ENCODE data around the gene BTAF1. TPM values are rescaled to one million over a fixed set of nuclear protein-coding genes. Genes with fewer than 3 reads are reported as not detected.

The BTAF1 gene
- total RNA-seq, 1 donor = 47.4 TPM

- Histone ChIP-seq H3K4me2 (ENCODE audit: insufficient read depth, low read length) (no peak overlapping the region), H2AFZ (ENCODE audit: low read length) (no peak overlapping the region), H3K4me1 (ENCODE audit: insufficient read depth, low read length) (peaks cover 2% of the 10 kb centered on the region), H3K79me2 (ENCODE audit: insufficient read depth, low read length) (no peaks in the 10 kb centered on the region), H4K20me1 (ENCODE audit: insufficient read depth, low read length) (no peaks in the 10 kb centered on the region), H3K4me3 (ENCODE audit: insufficient read depth, low read length) (no peak overlapping the region), H3K27ac (ENCODE audit: low read depth, low read length) (no peak overlapping the region), H3K27me3 (ENCODE audit: insufficient read depth, low read length) (no peaks in the 10 kb centered on the region), H3K36me3 (ENCODE audit: insufficient read depth, low read length) (no peaks in the 10 kb centered on the region), H3K9me3 (ENCODE audit: low read depth, low read length) (no peaks in the 10 kb centered on the region)
- no peak for DNase-seq (ENCODE audit: insufficient read length, low spot score, missing footprints)
- TF ChIP-seq, protein P1, sequence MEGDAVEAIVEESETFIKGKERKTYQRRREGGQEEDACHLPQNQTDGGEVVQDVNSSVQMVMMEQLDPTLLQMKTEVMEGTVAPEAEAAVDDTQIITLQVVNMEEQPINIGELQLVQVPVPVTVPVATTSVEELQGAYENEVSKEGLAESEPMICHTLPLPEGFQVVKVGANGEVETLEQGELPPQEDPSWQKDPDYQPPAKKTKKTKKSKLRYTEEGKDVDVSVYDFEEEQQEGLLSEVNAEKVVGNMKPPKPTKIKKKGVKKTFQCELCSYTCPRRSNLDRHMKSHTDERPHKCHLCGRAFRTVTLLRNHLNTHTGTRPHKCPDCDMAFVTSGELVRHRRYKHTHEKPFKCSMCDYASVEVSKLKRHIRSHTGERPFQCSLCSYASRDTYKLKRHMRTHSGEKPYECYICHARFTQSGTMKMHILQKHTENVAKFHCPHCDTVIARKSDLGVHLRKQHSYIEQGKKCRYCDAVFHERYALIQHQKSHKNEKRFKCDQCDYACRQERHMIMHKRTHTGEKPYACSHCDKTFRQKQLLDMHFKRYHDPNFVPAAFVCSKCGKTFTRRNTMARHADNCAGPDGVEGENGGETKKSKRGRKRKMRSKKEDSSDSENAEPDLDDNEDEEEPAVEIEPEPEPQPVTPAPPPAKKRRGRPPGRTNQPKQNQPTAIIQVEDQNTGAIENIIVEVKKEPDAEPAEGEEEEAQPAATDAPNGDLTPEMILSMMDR (IDR thresholded peaks at IDR 0.05; ENCODE audit: extremely low read depth, low read depth, low read length) = no peak
These were observed 27.3 kb upstream of the BTAF1 start for GRCh38 chr10:91896212-91896756.

GRCh38 chr10:91897421-91897820 lies 26.1 kb upstream of the BTAF1 start:
- Histone ChIP-seq H3K4me2 (ENCODE audit: insufficient read depth, low read length) (no peak overlapping the region), H3K36me3 (ENCODE audit: insufficient read depth, low read length) (no peaks in the 10 kb centered on the region), H3K4me1 (ENCODE audit: insufficient read depth, low read length) (peaks cover 13% of the 10 kb centered on the region), H3K27ac (ENCODE audit: low read depth, low read length) (no peak overlapping the region), H4K20me1 (ENCODE audit: insufficient read depth, low read length) (no peaks in the 10 kb centered on the region), H2AFZ (ENCODE audit: low read length) (no peak overlapping the region), H3K4me3 (ENCODE audit: insufficient read depth, low read length) (no peak overlapping the region), H3K27me3 (ENCODE audit: insufficient read depth, low read length) (no peaks in the 10 kb centered on the region), H3K9me3 (ENCODE audit: low read depth, low read length) (no peaks in the 10 kb centered on the region), H3K79me2 (ENCODE audit: insufficient read depth, low read length) (no peaks in the 10 kb centered on the region)
- DNase-seq (ENCODE audit: insufficient read length, low spot score, missing footprints) = no peak
- TF ChIP-seq, protein P1 (IDR thresholded peaks at IDR 0.05; ENCODE audit: extremely low read depth, low read depth, low read length) = no peak

DNA sequence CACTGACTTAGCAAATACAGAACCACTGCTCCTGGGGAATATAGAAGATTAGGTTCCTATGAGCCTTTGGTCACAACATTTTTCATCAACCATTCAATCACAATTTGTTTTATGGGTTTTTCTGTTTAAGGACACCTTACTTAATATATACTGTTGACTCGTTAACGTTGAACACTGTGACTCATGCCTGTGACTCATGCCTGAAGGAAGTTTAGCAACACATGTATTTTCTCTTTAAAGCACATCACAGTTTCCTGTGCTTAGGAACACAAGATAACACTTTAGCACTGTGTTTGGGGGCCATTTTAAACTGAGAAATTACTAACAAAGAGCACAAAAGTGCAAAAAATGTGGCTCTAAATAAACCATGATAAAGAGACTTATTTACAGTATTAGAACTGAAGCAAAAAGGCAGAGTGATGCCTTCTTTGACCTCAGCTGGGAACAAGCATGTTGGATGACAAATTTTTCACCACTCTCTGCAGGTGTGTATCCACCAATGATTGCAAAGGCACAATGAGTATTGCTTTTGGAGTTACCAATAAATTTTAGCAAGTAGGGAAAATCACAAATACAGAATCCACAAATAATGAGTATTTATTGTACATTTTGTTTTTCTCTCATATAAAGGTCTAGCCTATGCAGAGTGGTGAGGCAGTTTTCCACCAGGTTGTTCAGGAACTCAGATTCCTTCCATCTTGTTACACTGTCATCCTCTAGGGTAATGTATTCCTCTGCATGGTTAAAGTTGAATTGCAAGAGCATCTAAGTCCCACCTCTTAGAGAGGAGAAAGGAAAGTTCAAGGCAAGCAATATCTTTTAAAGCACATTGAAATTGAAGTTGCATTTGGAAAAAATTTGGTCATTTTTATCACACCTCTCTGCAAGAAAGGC lies 21.5 kb upstream of the BTAF1 start:
- peak overlapping the region; percentile 47 for H3K4me2 ChIP-seq (ENCODE audit: insufficient read depth, low read length)
- H2AFZ ChIP-seq (ENCODE audit: low read length) = peak overlapping the region; percentile 58
- H3K4me1 ChIP-seq (ENCODE audit: insufficient read depth, low read length) = peaks cover 15% of the 10 kb centered on the region
- TF ChIP-seq, protein P1 (IDR thresholded peaks at IDR 0.05; ENCODE audit: extremely low read depth, low read depth, low read length) = no peak
- peak; percentile 87 for DNase-seq (ENCODE audit: insufficient read length, low spot score, missing footprints)
- no peaks in the 10 kb centered on the region for H3K79me2 ChIP-seq (ENCODE audit: insufficient read depth, low read length)
- H3K27me3 ChIP-seq (ENCODE audit: insufficient read depth, low read length) = no peaks in the 10 kb centered on the region
- no peaks in the 10 kb centered on the region for H3K36me3 ChIP-seq (ENCODE audit: insufficient read depth, low read length)
- no peak overlapping the region for H3K4me3 ChIP-seq (ENCODE audit: insufficient read depth, low read length)
- H4K20me1 ChIP-seq (ENCODE audit: insufficient read depth, low read length) = no peaks in the 10 kb centered on the region
- peak overlapping the region; percentile 31 for H3K27ac ChIP-seq (ENCODE audit: low read depth, low read length)
- no peaks in the 10 kb centered on the region for H3K9me3 ChIP-seq (ENCODE audit: low read depth, low read length)

GRCh38 chr10:91907033-91907594 lies 16.5 kb upstream of the BTAF1 start:
- Histone ChIP-seq H3K36me3 (ENCODE audit: insufficient read depth, low read length) (no peaks in the 10 kb centered on the region), H2AFZ (ENCODE audit: low read length) (no peak overlapping the region), H3K4me3 (ENCODE audit: insufficient read depth, low read length) (no peak overlapping the region), H3K9me3 (ENCODE audit: low read depth, low read length) (no peaks in the 10 kb centered on the region), H3K4me1 (ENCODE audit: insufficient read depth, low read length) (peaks cover 12% of the 10 kb centered on the region), H3K79me2 (ENCODE audit: insufficient read depth, low read length) (no peaks in the 10 kb centered on the region), H4K20me1 (ENCODE audit: insufficient read depth, low read length) (no peaks in the 10 kb centered on the region), H3K27ac (ENCODE audit: low read depth, low read length) (no peak overlapping the region), H3K4me2 (ENCODE audit: insufficient read depth, low read length) (peak overlapping the region; percentile 96), H3K27me3 (ENCODE audit: insufficient read depth, low read length) (no peaks in the 10 kb centered on the region)
- TF ChIP-seq, protein P1 (IDR thresholded peaks at IDR 0.05; ENCODE audit: extremely low read depth, low read depth, low read length) = no peak
- DNase-seq (ENCODE audit: insufficient read length, low spot score, missing footprints) = no peak

All from osteoblast (primary cell).